Ammon's horn (tissue), 1 donor: ENCODE measurements around the gene SEMA4G.

Experiments used
- DNase-seq: peaks from one replicate; pipeline ENCODE4 v3.0.0-alpha.2; 2016; ENCODE audit warnings: low spot score

Gene SEMA4G

DNA sequence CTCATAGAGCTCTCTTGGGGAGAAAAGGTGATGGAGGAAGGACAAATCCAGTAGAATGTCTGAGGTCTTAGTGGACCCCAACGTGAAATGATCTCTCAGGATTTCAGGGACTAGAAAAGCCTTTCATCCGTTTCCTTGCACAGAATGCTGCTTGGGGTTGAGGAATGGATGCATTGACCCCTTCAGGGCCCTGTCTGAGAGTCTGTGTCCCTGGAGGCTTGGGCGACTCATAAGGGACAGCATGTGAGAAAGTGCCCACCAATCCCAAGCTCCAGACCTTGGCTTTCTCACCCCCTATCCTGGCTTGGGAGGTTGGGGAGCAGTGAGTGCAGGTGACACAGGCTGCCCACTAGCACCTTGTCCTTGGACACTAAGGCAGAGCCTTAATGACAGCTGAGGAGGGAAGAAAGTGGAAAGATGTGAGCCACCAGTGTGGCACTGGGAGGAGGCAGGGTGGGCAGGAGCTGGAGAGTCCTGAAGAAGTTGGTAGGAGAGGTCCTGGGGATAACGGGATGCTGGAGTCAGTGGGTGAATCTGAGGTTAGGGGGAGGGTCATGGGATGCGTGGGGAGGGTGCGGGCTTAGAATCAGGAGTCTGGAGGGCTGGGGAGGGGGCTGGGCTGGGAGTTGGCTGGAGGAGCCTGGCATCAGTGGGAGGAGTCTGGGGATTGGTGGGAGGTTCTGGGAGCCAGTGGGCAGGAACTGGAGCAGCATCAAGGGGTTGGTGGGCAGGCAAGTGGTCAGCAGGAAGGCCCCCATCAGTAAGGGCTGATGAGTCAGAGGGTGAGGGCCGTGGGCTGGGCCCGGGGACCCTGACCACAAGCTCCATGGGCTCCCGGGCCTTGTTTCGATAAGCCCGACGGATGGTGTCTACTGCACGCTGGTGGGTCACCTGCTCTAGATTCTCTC lies 38.9 kb downstream of the SEMA4G start:
- DNase-seq, result peak; percentile 66

- DNase-seq, result peak; percentile 90
Observed at GRCh38 chr10:101008823-101009423, 39.6 kb downstream of the SEMA4G start.

DNA sequence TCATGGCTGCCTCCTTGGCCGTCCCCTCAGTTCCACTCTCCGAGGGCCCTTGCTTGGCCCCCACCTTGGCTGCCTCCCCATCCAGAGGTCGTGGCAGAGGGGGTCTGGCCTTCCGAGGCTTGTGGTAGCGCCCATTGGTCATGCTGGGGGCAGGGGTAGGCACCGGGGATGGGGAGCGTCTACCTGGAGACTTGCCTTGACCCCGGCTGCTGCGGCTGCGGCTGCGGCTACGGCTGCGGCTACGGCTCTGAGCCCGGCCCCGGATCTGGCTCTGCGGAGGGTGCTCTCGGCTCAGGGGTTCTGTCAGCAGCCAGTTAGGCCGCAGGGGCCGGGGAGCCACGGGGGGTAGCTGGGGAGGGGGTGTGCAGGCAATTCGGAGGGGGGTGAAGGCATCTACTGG lies 41.0 kb downstream of the SEMA4G start:
- no peak for DNase-seq

- no peak for DNase-seq
Observed at GRCh38 chr10:101011517-101012423, 42.5 kb downstream of the SEMA4G start.

DNA sequence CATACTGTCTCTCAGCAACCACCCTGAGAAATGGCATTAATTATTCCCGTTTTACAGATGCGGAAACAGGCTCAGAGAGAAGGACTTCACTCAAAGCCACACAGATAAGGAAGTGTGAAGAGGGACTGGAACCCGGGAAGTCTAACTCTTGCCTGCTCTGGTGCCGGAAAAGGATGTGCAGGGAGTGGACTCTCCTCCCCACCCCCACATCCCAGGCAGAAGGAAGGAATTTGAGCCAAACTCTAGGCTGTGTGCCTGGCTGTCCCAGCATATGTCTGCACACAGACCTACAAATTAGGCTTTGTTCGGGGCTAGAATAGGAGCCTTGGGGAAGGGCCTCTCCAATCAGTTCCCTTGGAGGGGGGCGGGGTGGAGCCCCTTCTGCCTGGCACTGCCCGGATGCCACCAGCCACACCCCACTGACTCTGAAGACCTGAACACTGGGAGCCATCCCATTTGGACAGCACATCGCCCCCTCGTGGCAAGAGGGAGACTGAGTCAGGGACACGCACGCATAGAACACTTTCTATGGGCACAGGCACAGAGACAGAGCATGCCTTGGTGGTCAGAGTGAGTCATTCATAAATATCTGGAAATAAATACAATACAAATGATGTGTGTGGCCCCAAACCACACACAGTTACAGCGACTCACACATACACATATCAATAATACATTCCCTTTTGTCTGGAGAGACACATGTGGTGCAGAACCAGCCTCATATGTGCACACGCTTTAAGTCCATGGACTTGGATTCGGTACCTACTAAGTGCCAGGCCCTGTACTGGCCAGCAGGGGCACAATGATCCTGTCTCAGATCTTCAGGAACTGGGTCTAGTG lies 43.4 kb downstream of the SEMA4G start:
- peak; percentile 98 for DNase-seq

- no peak for DNase-seq
Observed at GRCh38 chr10:101013365-101013825, 44.1 kb downstream of the SEMA4G start.

DNA sequence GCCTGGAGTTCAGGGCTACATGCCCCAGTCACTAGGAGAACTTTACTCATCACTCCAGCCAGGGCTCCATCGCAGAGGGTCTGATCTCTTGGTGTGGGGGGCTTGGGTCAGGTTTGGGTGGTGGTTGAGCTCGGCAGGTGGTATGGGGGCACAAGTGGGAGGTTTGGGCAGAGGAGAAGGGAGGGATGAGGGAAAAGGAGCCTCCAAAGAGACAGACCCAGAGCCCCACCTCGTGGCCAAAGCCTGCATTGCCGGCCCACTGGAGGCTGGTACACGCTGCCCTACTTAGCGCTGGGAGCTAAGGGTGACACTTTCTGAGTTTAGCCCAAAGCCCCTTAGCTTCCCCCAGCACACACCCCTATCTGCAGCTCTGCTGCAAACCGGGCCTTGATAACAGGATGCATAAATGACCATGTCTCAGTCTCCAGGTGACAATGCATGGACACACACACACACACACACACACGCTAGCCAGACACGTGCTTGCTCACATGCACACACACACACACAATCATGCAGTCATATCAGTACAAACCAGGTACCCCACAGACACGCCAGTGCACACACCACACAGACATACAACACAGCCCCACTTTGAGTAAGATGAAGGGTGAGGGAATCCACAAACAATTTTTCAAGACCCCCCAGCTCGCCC lies 45.1 kb downstream of the SEMA4G start:
- DNase-seq, result peak; percentile 80

DNA sequence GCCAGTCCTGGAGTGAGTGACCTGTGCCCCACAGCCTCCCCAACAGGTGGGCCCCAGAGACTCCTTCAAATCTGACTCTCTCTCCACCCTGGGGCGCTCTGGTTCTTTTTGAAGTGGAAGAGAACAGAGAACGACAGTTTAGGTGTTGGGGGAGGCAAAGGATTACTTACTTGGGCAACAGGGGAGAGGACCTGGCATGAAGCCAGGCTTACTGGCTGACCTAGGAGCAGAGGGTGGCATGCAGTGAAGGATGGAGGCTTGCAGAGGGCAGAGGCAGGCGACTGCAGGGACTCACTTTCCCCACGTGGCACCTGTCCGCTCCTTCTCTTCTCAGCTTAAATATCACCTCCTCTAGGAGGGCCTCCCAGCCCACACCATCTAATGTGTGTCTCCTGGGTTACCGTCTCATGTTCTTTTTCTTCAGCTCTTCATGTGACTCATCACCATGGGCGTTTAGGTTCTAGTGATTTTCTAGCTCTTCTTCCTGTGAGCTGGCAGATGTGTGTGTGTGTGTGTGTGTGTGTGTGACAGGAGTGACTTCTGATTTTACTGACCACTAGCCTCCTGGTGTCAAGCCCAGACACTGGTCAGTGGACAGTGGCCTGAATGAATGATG lies 45.8 kb downstream of the SEMA4G start:
- no peak for DNase-seq

DNA sequence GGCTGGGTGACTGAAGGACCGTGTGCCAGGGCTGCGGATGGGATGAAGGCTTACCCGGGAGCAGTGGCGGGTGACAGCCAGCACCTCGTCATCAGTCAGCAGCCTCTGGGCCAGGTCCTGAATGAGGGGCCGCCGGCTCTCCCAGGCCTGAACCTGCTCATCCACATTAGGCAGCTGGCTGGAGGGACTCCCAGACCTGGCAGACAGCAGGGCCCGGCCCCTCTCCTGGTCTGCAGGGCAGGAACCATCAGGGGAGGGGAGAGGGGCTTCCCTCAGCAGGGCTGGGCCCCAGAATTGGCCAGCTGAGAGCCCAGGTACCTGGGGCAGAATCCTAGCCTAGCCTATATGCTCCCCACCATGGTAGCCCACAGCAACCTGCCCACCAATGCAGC lies 46.3 kb downstream of the SEMA4G start:
- no peak for DNase-seq

- DNase-seq, result no peak
Observed at GRCh38 chr10:101016814-101017213, 47.5 kb downstream of the SEMA4G start.

- no peak for DNase-seq
Observed at GRCh38 chr10:101018118-101018599, 48.9 kb downstream of the SEMA4G start.

DNA sequence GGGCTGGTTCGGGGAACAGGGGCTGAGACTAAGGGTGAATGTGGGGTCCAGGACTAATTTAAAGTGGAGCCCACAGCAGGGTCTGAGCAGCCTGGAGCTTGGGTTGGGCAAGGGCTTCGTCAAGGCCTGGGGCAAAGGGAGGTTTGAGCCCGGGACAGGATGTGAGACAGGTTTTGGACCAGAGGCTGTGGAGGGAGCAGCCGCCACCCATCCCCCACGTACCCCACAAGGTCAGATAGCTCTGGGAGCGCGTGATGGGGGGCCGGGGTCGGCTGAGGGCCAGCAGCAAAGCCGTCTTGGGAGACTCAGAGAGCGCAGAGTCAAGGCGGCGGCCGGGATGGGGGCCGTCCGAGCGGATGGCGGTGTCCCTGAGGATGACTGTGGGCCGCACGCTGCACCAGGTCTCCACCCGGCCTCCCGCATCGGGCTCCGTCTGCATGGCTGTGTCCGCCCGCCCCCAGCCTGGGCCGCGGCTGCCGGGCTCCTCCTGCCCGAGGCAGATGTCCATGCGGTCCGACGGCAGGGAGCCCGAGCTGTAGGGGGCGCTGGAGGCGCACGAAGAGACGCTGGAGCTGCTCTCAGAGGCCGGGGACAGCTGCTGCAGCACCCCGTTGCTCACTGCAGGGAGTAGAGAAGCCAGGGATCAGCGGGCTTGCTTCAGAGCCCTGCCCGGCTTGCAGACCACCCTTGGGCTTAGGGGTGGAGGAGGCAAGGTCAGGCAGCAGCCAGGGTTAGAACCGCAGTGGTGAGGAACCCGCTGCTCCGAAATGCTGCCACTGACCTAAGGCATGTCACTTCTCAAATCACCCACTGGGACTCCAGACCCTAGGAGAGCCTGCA lies 49.5 kb downstream of the SEMA4G start:
- DNase-seq, result peak; percentile 88
